Skeletal muscle satellite cell (primary cell): ENCODE data around the gene NSMF.

Experiments used
- H3K27me3 ChIP-seq: 2 replicates; pipeline ENCODE4 v1.7.0; 2013; ENCODE audit warnings: low read length; ENCODE audit not compliant: control insufficient read depth, insufficient read depth
- H3K36me3 ChIP-seq: 2 replicates; pipeline ENCODE4 v1.7.0; 2013; ENCODE audit warnings: mild to moderate bottlenecking, control low read depth, low read length; ENCODE audit not compliant: insufficient read depth
- H3K4me1 ChIP-seq: 2 replicates; pipeline ENCODE4 v1.7.0; 2013; ENCODE audit warnings: low read length; ENCODE audit not compliant: control insufficient read depth, insufficient read depth
- H3K4me2 ChIP-seq: 2 replicates; pipeline ENCODE4 v1.7.0; 2013; ENCODE audit warnings: mild to moderate bottlenecking, low read length
- H3K4me3 ChIP-seq: 2 replicates; pipeline ENCODE4 v1.7.0; 2013; ENCODE audit warnings: low read length
- H3K9ac ChIP-seq: 2 replicates; pipeline ENCODE4 v1.7.0; 2013; ENCODE audit warnings: mild to moderate bottlenecking, low read depth, low read length, moderate library complexity
- H3K9me3 ChIP-seq: replicated peaks from 2 replicates; pipeline ENCODE4 v1.7.0; 2013; ENCODE audit warnings: mild to moderate bottlenecking, control low read depth, low read length

NSMF gene

GRCh38 chr9:137435980-137436760 is 23.0 kb downstream of the NSMF start:
- Histone ChIP-seq H3K4me3 (no peak overlapping the region), H3K36me3 (no peaks in the 10 kb centered on the region), H3K9me3 (no peaks in the 10 kb centered on the region), H3K4me1 (peaks cover 10% of the 10 kb centered on the region), H3K9ac (peak overlapping the region; percentile 45), H3K4me2 (peak overlapping the region; percentile 56), H3K27me3 (peaks cover 11% of the 10 kb centered on the region)

GRCh38 chr9:137435381-137435891 is 23.7 kb downstream of the NSMF start:
- Histone ChIP-seq H3K4me1 (peaks cover 10% of the 10 kb centered on the region), H3K4me3 (no peak overlapping the region), H3K36me3 (no peaks in the 10 kb centered on the region), H3K9ac (peak overlapping the region; percentile 45), H3K9me3 (no peaks in the 10 kb centered on the region), H3K27me3 (peaks cover 18% of the 10 kb centered on the region), H3K4me2 (no peak overlapping the region)

- no peak overlapping the region for H3K4me3 ChIP-seq
Measured at GRCh38 chr9:137434498-137435380, 24.4 kb downstream of the NSMF start.

GRCh38 chr9:137433916-137434431 is 25.2 kb downstream of the NSMF start:
- Histone ChIP-seq H3K4me2 (no peak overlapping the region), H3K9me3 (no peaks in the 10 kb centered on the region), H3K4me3 (no peak overlapping the region), H3K9ac (no peak overlapping the region), H3K36me3 (no peaks in the 10 kb centered on the region), H3K27me3 (peaks cover 13% of the 10 kb centered on the region), H3K4me1 (peaks cover 10% of the 10 kb centered on the region)

More at GRCh38 chr9:137434498-137435380, 24.4 kb downstream of the NSMF start:
- no peak overlapping the region for H3K9ac ChIP-seq
- peaks cover 18% of the 10 kb centered on the region for H3K27me3 ChIP-seq
- H3K9me3 ChIP-seq, result no peaks in the 10 kb centered on the region
- H3K4me2 ChIP-seq, result no peak overlapping the region
- no peaks in the 10 kb centered on the region for H3K36me3 ChIP-seq
- H3K4me1 ChIP-seq, result peaks cover 10% of the 10 kb centered on the region

- Histone ChIP-seq H3K4me1 (peaks cover 10% of the 10 kb centered on the region), H3K27me3 (peaks cover 13% of the 10 kb centered on the region), H3K9ac (no peak overlapping the region), H3K4me2 (no peak overlapping the region), H3K4me3 (no peak overlapping the region), H3K36me3 (no peaks in the 10 kb centered on the region), H3K9me3 (no peaks in the 10 kb centered on the region)
Measured at GRCh38 chr9:137433349-137433915, 25.7 kb downstream of the NSMF start.

- no peak overlapping the region for H3K4me2 ChIP-seq
- peaks cover 10% of the 10 kb centered on the region for H3K4me1 ChIP-seq
- H3K27me3 ChIP-seq, result peaks cover 13% of the 10 kb centered on the region
- no peak overlapping the region for H3K4me3 ChIP-seq
- H3K9ac ChIP-seq, result no peak overlapping the region
- no peaks in the 10 kb centered on the region for H3K9me3 ChIP-seq
- H3K36me3 ChIP-seq, result no peaks in the 10 kb centered on the region
Measured at GRCh38 chr9:137432687-137433348, 26.3 kb downstream of the NSMF start.

DNA sequence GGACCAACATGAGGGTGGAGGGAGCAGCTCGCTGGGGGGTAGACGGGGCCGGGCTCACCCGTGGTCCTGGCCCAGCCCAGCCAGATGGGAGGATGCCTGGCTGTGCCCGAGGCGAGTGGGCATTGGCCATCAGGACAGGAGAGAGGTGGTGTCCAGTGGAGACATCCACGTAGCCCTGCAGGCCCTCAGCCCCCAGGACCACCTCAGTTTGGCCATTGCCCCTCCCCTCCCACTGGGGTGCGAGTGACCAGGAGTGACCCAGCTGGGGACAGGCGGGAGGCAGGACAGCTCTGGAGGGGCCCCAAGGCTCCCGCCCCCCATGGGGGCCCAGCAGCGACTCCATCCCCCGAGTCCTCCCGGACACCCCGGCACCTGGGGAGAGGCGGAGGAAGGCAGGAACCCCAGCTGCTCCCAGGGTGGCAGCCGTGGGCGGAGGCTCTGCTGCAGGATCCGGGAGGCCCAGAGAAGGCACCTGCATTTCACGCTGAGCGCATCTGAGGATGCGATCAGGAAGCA is 27.7 kb downstream of the NSMF start:
- Histone ChIP-seq H3K9me3 (no peaks in the 10 kb centered on the region), H3K27me3 (peaks cover 9% of the 10 kb centered on the region), H3K4me2 (no peak overlapping the region), H3K9ac (no peak overlapping the region), H3K36me3 (no peaks in the 10 kb centered on the region), H3K4me3 (no peak overlapping the region), H3K4me1 (peaks cover 9% of the 10 kb centered on the region)

GRCh38 chr9:137430723-137431415 is 28.3 kb downstream of the NSMF start:
- Histone ChIP-seq H3K9me3 (no peaks in the 10 kb centered on the region), H3K4me1 (peaks cover 3% of the 10 kb centered on the region), H3K9ac (no peak overlapping the region), H3K36me3 (no peaks in the 10 kb centered on the region), H3K4me2 (no peak overlapping the region), H3K4me3 (no peak overlapping the region), H3K27me3 (peaks cover 9% of the 10 kb centered on the region)

GRCh38 chr9:137429974-137430722 is 29.0 kb downstream of the NSMF start:
- Histone ChIP-seq H3K27me3 (peaks cover 9% of the 10 kb centered on the region), H3K4me2 (no peak overlapping the region), H3K9me3 (no peaks in the 10 kb centered on the region), H3K36me3 (no peaks in the 10 kb centered on the region), H3K9ac (no peak overlapping the region), H3K4me1 (no peaks in the 10 kb centered on the region), H3K4me3 (no peak overlapping the region)

GRCh38 chr9:137429546-137429890 is 29.6 kb downstream of the NSMF start:
- no peak overlapping the region for H3K9ac ChIP-seq
- no peak overlapping the region for H3K4me2 ChIP-seq
- H3K4me3 ChIP-seq, result no peak overlapping the region
- no peaks in the 10 kb centered on the region for H3K9me3 ChIP-seq
- peaks cover 9% of the 10 kb centered on the region for H3K27me3 ChIP-seq
- no peaks in the 10 kb centered on the region for H3K36me3 ChIP-seq
- H3K4me1 ChIP-seq, result peaks cover 6% of the 10 kb centered on the region
